Lower lobe of right lung (tissue), 2 donors: Measurements from ENCODE around the gene POU4F1. TPM values are rescaled to one million over a fixed set of nuclear protein-coding genes. Genes with fewer than 3 reads are reported as not detected.

Experiments
- ATAC-seq, 2 donors: fragments of 200-7000 bp; cut with Tn5 transposase; one replicate each; pipeline ENCODE4 v1.9.1; 2020 to 2022; ENCODE audit warnings: mild to moderate bottlenecking in 2 of 2, moderate library complexity in 2 of 2
- DNase-seq: peaks from one replicate; pipeline ENCODE4 v3.0.0-alpha.2; 2020
- H3K27ac ChIP-seq: fragments of 200-600 bp; one replicate; pipeline ENCODE4 v1.8.0; 2022
- H3K27me3 ChIP-seq: fragments of 200-600 bp; one replicate; pipeline ENCODE4 v1.8.0; 2022; ENCODE audit warnings: low read depth
- H3K36me3 ChIP-seq: fragments of 200-600 bp; one replicate; pipeline ENCODE4 v1.8.0; 2022; ENCODE audit warnings: mild to moderate bottlenecking
- H3K4me1 ChIP-seq: fragments of 200-600 bp; one replicate; pipeline ENCODE4 v1.8.0; 2022
- H3K4me3 ChIP-seq: fragments of 200-600 bp; one replicate; pipeline ENCODE4 v1.8.0; 2022; ENCODE audit warnings: mild to moderate bottlenecking
- H3K9me3 ChIP-seq: fragments of 200-600 bp; one replicate; pipeline ENCODE4 v1.8.0; 2022
- CTCF ChIP-seq: fragments of 200-600 bp; IDR thresholded peaks from one replicate; pipeline ENCODE4 v1.8.0; 2022; ENCODE audit warnings: antibody characterized with exemption, mild to moderate bottlenecking
- intact Hi-C: fragments of 100-400 bp; cut with DNase I; formaldehyde crosslinking; loops from one replicate; pipeline ENCODE4 v1.11.0; 2022
- total RNA-seq: library from RNA; stranded (reverse); fragmentation: NEBNext Ultra II Directional; extraction: Animal tissue kit (Norgen Biotek cat#: 25700); gene quantifications from one replicate; pipeline ENCODE4 v1.2.1, GENCODE V29; 2021
- donor health status: DM: no; HTN: yes; CAD: no; lungs with severe emphysema.

POU4F1 gene
- total RNA-seq, 1 donor from 2014 or later = not detected

- no peaks in the 10 kb centered on the region for H3K36me3 ChIP-seq
- DNase-seq (no peak), ATAC-seq (no peak)
- intact Hi-C loops = no loop called here
- H3K27ac ChIP-seq = no peak overlapping the region
- no peak for TF ChIP-seq CTCF
- H3K9me3 ChIP-seq = no peaks in the 10 kb centered on the region
- peaks cover 95% of the 10 kb centered on the region for H3K27me3 ChIP-seq
- H3K4me1 ChIP-seq = peaks cover 21% of the 10 kb centered on the region
- H3K4me3 ChIP-seq = no peak overlapping the region
Measured at GRCh38 chr13:78597602-78597932, 5.8 kb downstream of the POU4F1 start.

- Histone ChIP-seq H3K27ac (no peak overlapping the region), H3K4me3 (no peak overlapping the region), H3K27me3 (peaks cover 97% of the 10 kb centered on the region), H3K4me1 (peaks cover 21% of the 10 kb centered on the region), H3K36me3 (no peaks in the 10 kb centered on the region), H3K9me3 (no peaks in the 10 kb centered on the region)
- intact Hi-C loops = no loop called here
- no peak for DNase-seq
- ATAC-seq = no peak
- TF ChIP-seq CTCF = no peak
Measured at GRCh38 chr13:78596736-78597601, 6.4 kb downstream of the POU4F1 start.

- Histone ChIP-seq H3K4me1 (peaks cover 18% of the 10 kb centered on the region), H3K9me3 (no peaks in the 10 kb centered on the region), H3K36me3 (no peaks in the 10 kb centered on the region), H3K27ac (no peak overlapping the region), H3K27me3 (peaks cover 100% of the 10 kb centered on the region), H3K4me3 (no peak overlapping the region)
- no peak for TF ChIP-seq CTCF
- ATAC-seq (no peak), DNase-seq (no peak)
- intact Hi-C loops = no loop called here
Measured at GRCh38 chr13:78596399-78596735, 7.0 kb downstream of the POU4F1 start.

- DNase-seq (no peak), ATAC-seq (no peak)
- Histone ChIP-seq H3K4me1 (peaks cover 15% of the 10 kb centered on the region), H3K27ac (no peak overlapping the region), H3K36me3 (no peaks in the 10 kb centered on the region), H3K4me3 (peak overlapping the region; percentile 4), H3K27me3 (peaks cover 100% of the 10 kb centered on the region), H3K9me3 (no peaks in the 10 kb centered on the region)
- intact Hi-C loops = no loop called here
- TF ChIP-seq CTCF = no peak
Measured at GRCh38 chr13:78595495-78596398, 7.6 kb downstream of the POU4F1 start.

GRCh38 chr13:78594456-78594975 is 8.8 kb downstream of the POU4F1 start:
- H3K27me3 ChIP-seq = peaks cover 100% of the 10 kb centered on the region
- intact Hi-C loops = no loop called here
- no peak for TF ChIP-seq CTCF
- H3K9me3 ChIP-seq = no peaks in the 10 kb centered on the region
- H3K4me1 ChIP-seq = peaks cover 15% of the 10 kb centered on the region
- no peak overlapping the region for H3K27ac ChIP-seq
- H3K36me3 ChIP-seq = no peaks in the 10 kb centered on the region
- no peak overlapping the region for H3K4me3 ChIP-seq
- DNase-seq = no peak
- no peak for ATAC-seq
